Stimulated activated CD4-positive, alpha-beta T cell treated with anti-CD3 and anti-CD28 coated beads, Interleukin-4, amount 100 ng/mL, for 1 hour (primary cell): ENCODE measurements around the gene ELMO2.

ENCODE experiments used
- DNase-seq: peaks from one replicate; pipeline ENCODE4 v3.0.0-alpha.2; 2020

ELMO2 gene, protein sequence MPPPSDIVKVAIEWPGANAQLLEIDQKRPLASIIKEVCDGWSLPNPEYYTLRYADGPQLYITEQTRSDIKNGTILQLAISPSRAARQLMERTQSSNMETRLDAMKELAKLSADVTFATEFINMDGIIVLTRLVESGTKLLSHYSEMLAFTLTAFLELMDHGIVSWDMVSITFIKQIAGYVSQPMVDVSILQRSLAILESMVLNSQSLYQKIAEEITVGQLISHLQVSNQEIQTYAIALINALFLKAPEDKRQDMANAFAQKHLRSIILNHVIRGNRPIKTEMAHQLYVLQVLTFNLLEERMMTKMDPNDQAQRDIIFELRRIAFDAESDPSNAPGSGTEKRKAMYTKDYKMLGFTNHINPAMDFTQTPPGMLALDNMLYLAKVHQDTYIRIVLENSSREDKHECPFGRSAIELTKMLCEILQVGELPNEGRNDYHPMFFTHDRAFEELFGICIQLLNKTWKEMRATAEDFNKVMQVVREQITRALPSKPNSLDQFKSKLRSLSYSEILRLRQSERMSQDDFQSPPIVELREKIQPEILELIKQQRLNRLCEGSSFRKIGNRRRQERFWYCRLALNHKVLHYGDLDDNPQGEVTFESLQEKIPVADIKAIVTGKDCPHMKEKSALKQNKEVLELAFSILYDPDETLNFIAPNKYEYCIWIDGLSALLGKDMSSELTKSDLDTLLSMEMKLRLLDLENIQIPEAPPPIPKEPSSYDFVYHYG

DNA sequence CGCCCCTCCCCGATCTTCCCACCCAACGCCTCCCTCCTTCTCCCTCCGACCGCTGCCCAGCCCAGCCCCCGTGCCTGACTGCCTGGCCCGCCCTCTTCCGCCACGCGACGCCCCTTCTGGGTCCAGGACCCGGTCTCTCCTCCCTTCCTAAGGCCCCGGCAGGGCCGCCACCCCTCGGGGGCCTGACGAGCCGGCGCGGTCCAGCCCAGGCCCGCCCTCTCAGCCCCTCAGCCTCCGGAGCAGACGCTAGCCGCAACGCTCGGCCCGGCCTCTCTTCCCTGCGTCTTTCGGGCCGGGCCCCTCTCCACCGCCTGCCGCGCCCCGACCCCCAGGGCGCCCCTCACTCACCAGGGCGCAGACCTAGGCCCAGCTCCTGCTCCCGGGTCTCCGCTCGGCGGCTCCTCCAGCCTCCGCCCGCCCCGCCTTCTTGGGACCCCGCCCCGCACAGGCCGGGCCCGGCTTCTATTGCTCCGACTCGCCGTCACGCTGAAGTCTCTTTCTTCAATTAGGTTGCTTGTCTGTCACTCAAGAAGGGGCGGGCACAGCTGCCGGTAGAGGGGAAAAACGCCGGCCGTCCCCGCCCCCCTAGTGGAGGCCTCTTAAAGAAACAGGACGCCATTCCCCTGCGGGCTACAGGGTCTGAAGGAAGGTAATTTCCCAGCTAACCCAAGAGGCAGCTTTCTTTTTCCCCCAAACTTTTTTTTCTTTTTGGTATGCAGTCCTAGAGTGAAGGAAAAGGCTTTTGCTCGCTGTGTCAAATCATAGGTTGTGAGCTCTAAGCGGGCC is at the start of gene ELMO2:
TSS of gene ELMO2 (minus strand) at position 416 of the 786 bp plus-strand sequence. CDS start 12,133 bp downstream, outside the sequence.
- DNase-seq, result peak; percentile 97

DNA sequence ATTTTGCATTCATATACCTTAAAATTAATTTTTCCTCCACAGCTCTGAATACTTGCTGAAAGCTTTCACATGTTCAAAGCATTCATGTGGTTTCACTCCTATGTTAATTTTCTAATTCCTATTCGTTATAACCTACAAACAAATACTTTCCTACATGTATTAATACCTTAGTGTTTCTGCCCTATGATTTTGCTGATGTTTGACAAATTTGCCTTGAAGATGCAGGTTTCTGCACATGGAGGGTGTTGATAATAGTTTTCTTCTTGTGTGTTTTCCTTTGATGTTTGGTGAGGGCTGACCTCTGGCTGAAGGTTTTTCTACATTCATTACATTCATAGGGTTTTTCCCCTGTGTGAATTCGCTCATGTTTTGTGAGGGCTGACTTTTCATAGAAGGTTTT is 49.3 kb upstream of the ELMO2 start:
- no peak for DNase-seq

DNA sequence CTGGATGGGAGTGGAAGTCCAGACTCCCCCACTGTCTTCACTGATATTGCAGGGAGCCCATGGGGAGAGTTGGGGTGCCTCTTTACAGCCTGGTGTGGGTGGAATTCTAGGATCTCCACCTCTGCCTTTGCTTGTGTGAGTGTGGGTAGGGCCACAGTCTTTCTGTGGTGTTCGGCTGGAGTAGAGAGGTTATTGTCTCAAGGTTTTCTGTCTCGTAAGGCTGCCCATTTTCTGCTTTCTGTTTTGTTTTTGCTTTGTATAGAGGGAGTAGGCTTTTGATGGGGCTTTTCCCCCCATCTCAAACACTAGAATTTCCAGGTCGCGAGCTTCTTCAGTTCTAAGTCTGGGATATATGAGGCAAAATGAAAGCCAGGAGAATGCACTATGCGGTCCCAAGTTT is 40.4 kb upstream of the ELMO2 start:
- DNase-seq, result no peak

DNA sequence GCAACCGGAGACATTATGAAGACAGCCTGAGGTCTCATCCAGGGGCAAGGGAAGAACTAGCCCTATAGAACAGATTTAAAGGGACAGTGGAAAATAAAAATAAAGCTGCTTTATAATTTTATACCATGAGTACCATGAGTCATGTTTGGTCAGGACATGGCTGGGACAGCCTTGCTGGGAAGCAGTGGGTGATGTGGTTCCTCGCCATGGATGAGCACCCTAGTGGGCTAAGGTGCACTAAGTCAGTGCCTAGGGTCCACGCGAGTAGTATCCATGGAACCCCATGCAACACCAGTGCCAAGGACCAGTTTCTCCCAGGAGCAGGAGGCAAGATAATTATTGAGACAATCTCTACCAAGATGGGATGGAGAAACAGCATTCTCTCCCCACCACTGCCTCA is 33.4 kb upstream of the ELMO2 start:
- no peak for DNase-seq

DNA sequence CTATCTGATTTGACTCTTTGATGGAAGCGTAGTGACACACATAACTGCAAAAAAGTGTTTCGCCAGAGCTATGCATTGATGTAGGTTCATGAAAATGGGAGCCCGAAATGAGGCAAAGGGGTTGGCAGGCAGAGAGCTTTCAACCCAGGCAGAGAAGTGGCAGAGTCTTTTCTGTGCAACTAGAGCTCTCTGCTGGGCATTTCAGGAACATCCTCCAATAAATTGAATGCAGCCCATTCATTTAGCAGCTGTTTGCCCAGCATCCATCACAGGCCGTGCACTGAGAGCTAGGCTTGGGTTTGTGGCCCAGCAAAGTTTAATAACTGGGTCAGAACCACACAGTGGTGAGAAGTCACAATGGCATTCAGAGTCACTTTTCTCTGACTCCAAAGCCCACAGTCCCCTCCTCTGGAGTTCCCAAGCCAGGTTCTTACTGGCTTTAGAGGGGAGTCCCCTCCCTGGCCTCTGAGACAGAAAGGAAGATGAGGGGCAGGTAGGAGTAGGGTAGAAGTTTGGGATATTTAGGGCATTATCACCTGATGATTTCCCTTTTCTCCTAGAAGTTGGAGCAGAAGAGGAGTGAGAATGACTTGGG is 31.8 kb upstream of the ELMO2 start:
- DNase-seq, result no peak

DNA sequence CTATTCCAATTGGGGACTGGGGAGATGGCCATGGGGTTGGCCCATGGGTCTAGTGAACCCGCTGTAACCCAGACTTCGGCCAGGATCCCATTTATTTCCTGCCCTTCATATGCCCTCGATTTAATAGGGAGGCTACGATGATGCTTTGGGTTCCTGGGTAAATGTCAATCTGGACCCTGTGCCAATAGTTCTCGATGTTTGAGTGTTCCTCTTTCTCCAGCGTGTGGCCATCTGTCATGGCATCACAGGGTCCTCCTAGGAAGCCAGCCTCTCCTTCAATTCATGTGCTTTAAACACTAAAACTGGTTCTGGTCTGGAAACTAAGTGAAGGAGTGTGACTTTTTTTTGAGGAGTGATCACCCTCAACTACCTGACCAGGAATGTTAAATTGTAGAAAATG is 28.7 kb upstream of the ELMO2 start:
- no peak for DNase-seq

DNA sequence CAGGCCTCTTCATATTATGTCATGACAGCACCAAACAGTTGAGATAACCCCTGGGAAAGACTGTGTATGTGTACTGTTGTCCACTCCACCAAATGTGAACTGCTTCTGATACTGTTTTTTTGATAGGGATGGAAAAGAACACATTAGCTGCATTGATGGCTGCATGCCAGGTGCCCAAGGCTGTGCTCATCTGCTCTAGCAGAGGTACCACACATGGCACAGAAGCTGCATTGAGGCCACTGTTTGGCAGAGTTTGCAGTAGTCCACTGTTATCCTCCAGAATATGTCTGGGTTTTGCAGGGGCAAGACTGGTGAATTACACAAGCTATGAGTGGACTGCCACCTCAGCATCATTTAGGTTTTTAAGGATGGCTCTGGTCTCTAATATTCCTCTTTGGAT is 28.2 kb upstream of the ELMO2 start:
- DNase-seq, result no peak

DNA sequence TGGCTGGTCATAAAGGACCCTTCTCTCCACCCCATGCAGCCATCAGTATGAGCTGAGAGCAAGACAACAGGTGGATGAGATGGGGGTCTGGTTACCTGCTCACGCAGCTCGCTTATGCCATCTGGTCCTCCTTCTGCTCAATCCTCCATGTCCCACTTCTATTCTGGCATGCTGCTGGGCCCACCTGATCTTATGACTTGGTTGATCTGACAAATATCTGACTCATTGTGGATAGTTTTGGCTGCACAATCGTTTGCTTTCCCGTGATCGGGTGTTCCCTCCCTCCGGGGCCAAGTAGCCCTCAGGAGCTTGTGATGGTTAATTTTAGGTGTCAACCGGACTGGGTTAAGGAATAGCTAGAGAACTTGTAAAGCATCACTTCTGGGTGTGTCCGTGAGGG is 26.6 kb upstream of the ELMO2 start:
- no peak for DNase-seq

DNA sequence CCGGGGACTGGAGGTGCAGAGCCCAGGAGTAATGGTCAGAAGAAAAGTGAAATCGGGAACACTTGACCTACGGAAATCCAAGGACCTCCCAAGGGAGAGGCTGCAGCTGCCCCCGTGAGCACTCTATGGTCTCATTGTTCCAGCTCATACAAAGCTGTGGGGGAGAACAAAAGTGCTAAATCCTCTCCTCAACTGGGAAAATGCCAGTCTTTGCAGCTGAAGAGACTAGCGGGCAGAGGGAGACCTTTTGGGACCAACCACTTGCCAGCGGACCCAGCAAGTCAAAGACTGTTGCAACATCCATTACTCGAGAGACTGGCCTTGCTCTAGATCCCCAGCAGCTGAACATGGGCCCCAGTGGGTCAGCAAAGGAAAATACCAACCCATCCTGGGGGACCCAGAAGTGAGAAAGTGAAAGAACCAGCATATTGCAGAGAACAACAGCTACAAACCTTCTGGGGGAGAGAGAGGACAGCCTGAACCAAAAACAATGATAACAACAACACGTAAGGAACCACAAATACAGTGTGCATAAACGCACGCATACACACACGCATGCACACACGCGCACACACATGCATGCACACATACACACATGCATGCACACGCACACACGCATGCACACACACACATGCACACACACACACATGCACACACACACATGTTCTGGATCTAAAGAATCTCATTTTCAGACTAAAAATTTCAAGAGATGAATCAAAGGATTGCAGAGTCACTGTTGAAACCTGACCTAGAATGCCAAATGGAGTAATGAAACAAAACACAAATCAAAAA is 24.7 kb upstream of the ELMO2 start:
- DNase-seq, result no peak

DNA sequence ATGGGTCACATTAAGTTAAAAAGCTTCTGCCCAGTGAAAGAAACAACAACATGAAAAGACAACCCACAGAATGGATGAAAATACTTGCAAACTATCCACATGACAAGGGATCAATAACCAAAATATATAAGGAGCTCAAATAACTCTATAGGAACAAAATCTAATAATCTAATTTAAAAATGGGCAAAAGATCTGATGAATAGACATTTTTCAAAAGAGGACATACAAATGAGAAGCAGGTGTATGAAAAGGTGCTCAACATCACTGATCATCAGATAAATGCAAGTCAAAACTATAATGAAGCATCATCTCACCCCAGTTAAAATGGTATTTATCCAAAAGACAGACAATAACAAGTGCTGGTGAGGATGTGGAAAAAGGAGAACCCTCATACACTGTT is 21.0 kb upstream of the ELMO2 start:
- no peak for DNase-seq

DNA sequence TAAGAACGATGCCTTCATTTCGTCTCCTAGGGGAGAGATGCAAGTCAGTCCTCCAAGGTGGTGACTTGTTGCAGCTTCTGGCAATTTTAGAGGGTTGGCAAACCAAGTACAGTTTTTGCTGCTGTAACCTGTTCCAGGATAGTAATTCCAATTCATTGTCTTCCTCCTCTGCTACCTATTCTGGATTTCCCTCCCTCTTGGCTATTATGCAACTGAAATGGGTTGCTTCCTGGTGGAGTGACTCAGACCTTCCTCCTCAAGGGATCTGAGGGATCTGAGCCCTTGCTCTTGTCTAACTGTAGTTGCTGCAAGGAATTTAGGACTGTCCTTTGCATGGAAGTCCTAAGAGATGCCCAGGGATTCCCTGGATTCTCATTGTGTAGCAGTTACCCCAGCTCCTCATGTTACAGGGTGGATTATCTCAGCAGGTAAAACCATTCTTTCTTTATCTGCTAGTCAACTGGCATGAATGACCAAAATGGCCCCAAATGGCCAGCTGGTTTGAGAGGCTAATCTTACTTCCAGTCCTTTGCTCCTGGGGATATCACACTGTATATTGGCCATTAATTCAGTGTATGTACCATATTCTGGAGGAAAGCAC is 17.6 kb upstream of the ELMO2 start:
- no peak for DNase-seq

DNA sequence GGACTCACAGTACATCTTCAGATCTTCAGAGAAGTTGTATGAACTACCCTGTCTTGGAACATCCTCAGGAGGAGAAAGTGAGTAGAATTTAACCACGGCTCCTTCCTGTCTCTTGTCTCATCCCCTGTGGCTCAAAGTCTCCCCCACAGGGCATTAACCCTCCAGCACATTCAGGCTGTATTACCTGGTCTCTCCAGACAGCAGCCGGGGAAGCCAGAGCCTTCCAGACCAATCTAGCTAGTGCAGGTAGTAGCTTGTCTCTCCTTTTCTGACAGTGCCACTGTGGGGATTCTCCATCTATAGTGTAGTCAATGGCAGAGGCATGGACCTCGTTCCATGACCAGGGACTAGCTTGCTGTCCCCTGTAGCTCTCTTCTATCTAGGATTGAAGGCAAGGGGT is 16.9 kb upstream of the ELMO2 start:
- no peak for DNase-seq

DNA sequence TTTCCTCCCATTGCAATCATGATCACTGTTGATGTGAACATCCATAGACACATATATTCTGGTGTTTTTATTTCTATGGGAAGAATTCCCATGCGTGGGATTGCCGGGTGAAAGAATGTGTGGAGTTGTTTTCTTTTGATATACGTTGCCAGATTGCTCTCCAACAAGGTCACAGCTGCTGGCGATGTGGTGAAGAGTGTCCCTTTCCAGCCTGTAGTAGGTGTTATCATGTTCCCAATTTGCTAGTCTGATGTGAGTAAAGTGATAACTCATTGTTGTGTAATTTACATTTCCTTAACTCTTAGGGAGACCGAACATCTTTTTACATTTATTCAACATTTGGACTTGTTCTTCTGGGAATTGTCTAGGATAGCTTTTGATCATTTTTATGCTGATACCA is 14.5 kb upstream of the ELMO2 start:
- DNase-seq, result no peak

DNA sequence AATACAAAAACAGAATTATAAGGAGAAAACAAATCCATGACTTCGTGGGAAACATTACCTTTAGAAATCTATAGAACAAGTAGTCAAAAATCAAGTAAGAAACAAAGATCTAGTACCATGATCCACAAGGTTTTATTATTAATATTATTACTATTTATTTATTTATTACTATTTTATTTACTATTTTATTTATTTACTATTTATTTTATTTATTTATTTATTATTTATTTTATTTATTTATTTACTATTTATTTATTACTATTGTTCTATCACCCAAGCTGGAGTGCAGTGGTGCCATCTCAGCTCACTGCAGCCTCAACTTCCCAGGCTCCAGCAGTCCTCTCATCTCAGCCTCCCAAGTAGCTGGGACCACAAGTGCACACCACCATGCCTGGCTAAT is 13.5 kb upstream of the ELMO2 start:
- DNase-seq, result no peak

DNA sequence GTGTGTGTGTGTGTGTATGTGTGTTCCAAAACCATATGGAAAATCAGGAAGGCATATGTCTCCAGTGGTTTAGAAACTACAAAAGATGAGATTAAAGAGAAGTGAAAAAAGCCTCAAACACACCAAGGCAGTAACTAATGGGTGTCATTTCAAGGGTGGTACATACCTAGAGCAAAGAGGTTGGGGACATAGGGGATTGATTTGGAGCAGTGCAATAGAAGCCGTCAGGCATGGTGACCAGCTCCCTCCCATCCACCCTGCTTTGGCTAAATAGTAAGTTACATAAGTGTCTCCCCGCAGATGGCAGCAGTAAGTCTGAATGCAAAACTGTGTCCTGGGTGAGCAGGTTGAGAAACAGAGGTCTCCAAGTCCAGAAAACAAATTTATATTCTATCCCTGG is 10.4 kb upstream of the ELMO2 start:
- DNase-seq, result no peak

DNA sequence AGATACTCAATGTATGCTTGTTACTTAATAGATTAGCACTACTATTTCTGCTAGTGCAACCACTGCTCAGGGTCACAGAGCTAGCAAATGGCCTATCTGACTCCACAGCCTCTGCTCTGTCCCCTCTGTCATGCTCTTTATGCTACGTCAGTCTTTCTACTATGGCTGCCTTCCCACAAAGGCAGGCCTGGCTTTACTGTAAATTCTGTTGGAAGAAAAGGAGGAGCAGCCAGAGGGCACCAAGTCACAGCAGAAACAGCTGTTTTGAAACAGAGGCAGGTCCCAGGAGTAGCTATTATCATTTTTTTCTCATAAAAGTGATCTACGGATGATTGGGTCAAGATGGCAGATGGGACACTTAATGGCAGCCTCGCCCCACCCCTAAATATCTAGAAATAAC is 10.0 kb upstream of the ELMO2 start:
- DNase-seq, result no peak

DNA sequence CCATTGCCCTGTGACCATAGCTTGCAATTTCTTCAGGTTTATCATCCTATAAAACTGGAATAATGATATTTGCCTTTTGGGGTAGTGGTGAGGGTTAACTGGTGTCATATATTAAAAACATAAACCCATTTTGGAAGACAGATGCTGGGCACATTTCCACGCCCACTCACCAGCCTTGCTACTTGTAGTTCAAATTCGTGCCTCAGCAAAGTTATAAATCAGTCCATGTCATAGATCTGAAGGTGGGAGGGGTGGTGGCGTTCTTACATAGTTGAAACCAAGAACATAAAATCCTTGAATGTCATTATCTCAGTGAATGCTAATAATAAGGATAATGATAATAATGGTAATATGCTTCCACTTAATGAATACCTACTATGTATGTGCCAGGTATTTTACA is 9.4 kb upstream of the ELMO2 start:
- DNase-seq, result no peak

DNA sequence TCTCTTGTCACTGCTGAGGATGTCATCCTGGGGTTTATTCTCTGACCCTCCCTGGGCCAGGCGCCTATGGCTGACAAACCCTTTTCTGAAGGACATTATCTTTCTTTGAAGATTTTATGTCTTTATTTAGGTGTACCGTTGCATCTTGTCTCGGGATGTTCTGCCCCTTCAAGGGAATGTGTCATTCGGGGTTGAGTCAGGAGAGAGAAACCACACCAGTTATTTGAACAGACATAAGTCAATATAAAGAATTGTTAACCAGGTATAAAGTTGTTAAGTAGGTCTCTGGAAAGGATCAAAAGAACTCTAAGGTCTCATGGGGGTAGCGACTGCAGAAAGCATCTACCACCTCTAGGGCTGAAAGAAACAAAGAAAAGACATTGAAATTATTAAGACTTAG is 8.2 kb upstream of the ELMO2 start:
- DNase-seq, result no peak

DNA sequence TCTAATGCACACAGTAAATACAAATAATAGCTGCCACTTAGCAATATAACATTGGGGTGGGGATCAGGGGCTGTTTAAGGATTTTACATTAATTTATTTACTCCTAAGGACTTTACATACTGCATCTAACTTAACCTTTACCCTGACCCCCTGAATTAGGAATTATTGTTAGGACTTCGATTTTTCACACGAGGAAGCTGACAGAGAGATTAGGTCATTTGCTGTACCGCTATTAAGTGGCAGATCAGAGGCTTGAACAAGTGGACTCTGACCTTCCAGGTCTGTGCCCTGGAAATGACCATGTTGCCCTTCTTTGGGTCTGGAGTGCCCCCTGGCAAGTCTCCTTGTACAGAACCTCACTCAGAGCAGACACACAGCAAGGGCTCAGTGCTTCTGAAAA is 5.2 kb upstream of the ELMO2 start:
- no peak for DNase-seq

DNA sequence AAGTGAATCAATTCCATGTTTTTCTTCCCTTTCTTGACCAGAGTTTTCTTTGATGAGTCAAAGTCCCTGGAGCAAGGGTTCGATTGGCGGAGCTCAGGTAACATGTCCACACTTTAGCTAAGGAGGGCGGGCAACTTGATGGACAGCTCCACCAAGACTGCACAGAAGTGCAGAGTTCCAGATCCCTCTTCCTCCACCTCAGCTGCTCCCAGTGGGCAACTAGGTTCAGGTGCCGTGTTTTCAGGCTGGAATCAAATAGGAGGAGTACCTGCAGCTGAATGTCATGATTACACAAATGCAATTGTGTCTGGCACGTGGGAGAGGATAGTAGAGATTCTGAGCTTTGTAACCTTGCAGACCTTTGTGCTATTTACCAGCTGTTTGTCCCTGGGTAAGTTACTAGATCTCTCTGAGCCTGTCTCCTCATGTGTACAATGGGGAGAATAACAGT is 1.9 kb upstream of the ELMO2 start:
- DNase-seq, result no peak

DNA sequence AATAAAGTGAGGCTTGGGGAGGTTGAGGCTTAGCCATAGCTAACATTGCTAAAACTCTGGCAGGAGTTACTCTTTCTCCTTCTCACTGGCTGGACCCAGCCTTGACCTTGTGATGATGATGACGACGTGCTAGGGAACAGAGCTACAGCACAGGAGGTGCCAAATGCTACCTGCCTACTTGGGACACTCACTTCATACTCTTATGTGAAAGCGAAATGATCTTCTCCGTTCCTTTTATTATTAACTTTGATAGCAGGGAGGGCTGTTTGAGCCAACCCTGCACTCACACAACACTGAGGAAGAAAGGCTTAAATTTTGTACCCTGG is 1.2 kb upstream of the ELMO2 start:
- DNase-seq, result no peak

DNA sequence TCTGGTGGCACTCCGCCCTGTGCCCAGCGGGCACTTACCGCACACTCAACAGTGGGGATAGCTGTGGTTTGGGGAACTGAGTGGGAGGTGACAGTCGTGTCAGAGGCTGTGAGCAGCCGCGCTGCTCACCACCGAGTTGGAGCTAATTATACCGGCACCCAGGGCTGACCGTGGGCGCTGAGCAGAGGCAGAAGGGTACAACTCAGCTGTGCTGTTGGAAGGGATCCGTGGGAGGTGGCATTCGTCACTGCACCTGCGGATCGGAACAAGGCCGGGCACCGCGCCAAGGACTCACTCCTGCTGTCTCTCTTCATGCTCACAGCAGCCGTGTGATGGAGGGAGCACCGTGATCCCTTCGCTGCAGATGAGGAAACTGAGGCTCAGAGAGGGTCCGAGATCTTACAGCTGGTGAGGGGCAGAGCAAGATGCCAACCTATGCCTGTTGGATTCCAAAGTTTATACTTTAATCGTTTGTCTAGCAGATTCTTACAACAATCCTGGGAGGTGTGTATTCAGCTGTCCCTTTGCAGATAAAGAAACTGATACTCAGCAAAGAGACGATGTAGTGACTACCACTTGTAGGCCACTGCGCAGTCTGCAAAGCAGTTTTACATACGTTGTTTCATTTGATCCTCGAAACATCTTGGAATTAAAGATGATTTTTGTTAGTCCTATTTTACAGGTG is 713 bp upstream of the ELMO2 start:
- peak; percentile 93 for DNase-seq
